Stimulated activated naive B cell treated with anti-CD40 and anti-IgM and Interleukin-4, amounts not matched to agents 10 μg/mL and 1 μg/mL and 100 μg/mL, for 72 hours (primary cell): ENCODE measurements around the gene SP7.
A peak's percentile ranks its signal among the peaks of the same experiment; 100 is the strongest.

ENCODE experiments used
- ATAC-seq, 2 donors: fragments of 150-1000 bp; cut with Tn5 transposase; replicated peaks; 2 replicates each; pipeline ENCODE4 v1.10.0; 2021; ENCODE audit warnings: moderate library complexity in 1 of 2
- DNase-seq: peaks from one replicate; pipeline ENCODE4 v3.0.0; 2021
- H3K27ac Mint-ChIP-seq: one replicate; pipeline ENCODE4 v1.8.0; 2022; ENCODE audit warnings: mild to moderate bottlenecking, mixed read lengths
- H3K27me3 Mint-ChIP-seq, 2 donors: one replicate each; pipeline ENCODE4 v1.8.0; 2022; ENCODE audit warnings: mixed read lengths in 2 of 2
- H3K36me3 Mint-ChIP-seq, 2 donors: one replicate each; pipeline ENCODE4 v1.8.0; 2022; ENCODE audit warnings: mixed read lengths in 2 of 2, mild to moderate bottlenecking in 1 of 2
- H3K4me1 Mint-ChIP-seq, 2 donors: one replicate each; pipeline ENCODE4 v1.8.0; 2022; ENCODE audit warnings: mixed read lengths in 2 of 2, mild to moderate bottlenecking in 1 of 2
- H3K4me3 Mint-ChIP-seq, 2 donors: one replicate each; pipeline ENCODE4 v1.8.0; 2022; ENCODE audit warnings: mild to moderate bottlenecking in 2 of 2, mixed read lengths in 2 of 2, moderate library complexity in 1 of 2
- H3K9me3 Mint-ChIP-seq, 2 donors: one replicate each; pipeline ENCODE4 v1.8.0; 2022; ENCODE audit warnings: mixed read lengths in 2 of 2, mild to moderate bottlenecking in 1 of 2

The SP7 gene

GRCh38 chr12:53289891-53290290 is 46.3 kb downstream of the SP7 start:
- peaks cover 44 to 64% of the 10 kb centered on the region in 2 donors for H3K36me3 Mint-ChIP-seq
- DNase-seq = no peak

GRCh38 chr12:53288322-53288721 is 47.8 kb downstream of the SP7 start:
- Mint-ChIP-seq H3K27ac (peak overlapping the region; percentile 40), H3K4me1 (peaks cover 6 to 12% of the 10 kb centered on the region in 2 donors), H3K36me3 (peaks cover 50 to 64% of the 10 kb centered on the region in 2 donors), H3K27me3 (no peaks in the 10 kb centered on the region), H3K4me3 (no peak overlapping the region), H3K9me3 (no peaks in the 10 kb centered on the region)
- ATAC-seq = no peak
- DNase-seq = no peak

More at GRCh38 chr12:53289891-53290290, 46.3 kb downstream of the SP7 start:
- ATAC-seq = no peak
- Mint-ChIP-seq H3K4me3 (no peak overlapping the region), H3K27me3 (no peaks in the 10 kb centered on the region), H3K4me1 (peaks cover 6 to 12% of the 10 kb centered on the region in 2 donors), H3K9me3 (no peaks in the 10 kb centered on the region), H3K27ac (no peak overlapping the region)

- DNase-seq (peak; percentile 50), ATAC-seq (peak; percentile 94 to 95)
- Mint-ChIP-seq H3K27ac (peak overlapping the region; percentile 40), H3K4me1 (peaks cover 6 to 12% of the 10 kb centered on the region in 2 donors), H3K9me3 (no peaks in the 10 kb centered on the region), H3K4me3 (no peak overlapping the region), H3K36me3 (peaks cover 50 to 64% of the 10 kb centered on the region in 2 donors), H3K27me3 (no peaks in the 10 kb centered on the region)
These were observed 48.4 kb downstream of the SP7 start for GRCh38 chr12:53287741-53288216.

GRCh38 chr12:53286448-53286847 is 49.7 kb downstream of the SP7 start:
- peak overlapping the region; percentile 73 for H3K27ac Mint-ChIP-seq
- no peaks in the 10 kb centered on the region for H3K9me3 Mint-ChIP-seq
- H3K4me3 Mint-ChIP-seq = no peak overlapping the region
- ATAC-seq (no peak), DNase-seq (no peak)
- H3K27me3 Mint-ChIP-seq = no peaks in the 10 kb centered on the region
- H3K36me3 Mint-ChIP-seq = peaks cover 51 to 62% of the 10 kb centered on the region in 2 donors
- H3K4me1 Mint-ChIP-seq = peaks cover 6 to 12% of the 10 kb centered on the region in 2 donors

- Mint-ChIP-seq H3K9me3 (no peaks in the 10 kb centered on the region), H3K27ac (no peak overlapping the region), H3K4me1 (no peaks in the 10 kb centered on the region), H3K4me3 (no peak overlapping the region), H3K27me3 (no peaks in the 10 kb centered on the region), H3K36me3 (peaks cover 32 to 57% of the 10 kb centered on the region in 2 donors)
- DNase-seq = no peak
- ATAC-seq = no peak
These were observed 56.2 kb downstream of the SP7 start for GRCh38 chr12:53279888-53280498.

- DNase-seq (no peak), ATAC-seq (no peak)
- Mint-ChIP-seq H3K36me3 (peaks cover 35 to 62% of the 10 kb centered on the region in 2 donors), H3K27ac (no peak overlapping the region), H3K27me3 (no peaks in the 10 kb centered on the region), H3K9me3 (no peaks in the 10 kb centered on the region), H3K4me3 (no peak overlapping the region), H3K4me1 (peaks cover under 1 to 1% of the 10 kb centered on the region in 2 donors)
These were observed 56.8 kb downstream of the SP7 start for GRCh38 chr12:53279283-53279869.

GRCh38 chr12:53277981-53278380 is 58.2 kb downstream of the SP7 start:
- H3K4me1 Mint-ChIP-seq = peaks cover 4 to 6% of the 10 kb centered on the region in 2 donors
- peaks cover 28 to 55% of the 10 kb centered on the region in 2 donors for H3K36me3 Mint-ChIP-seq
- ATAC-seq (no peak), DNase-seq (no peak)
- no peaks in the 10 kb centered on the region for H3K9me3 Mint-ChIP-seq
- H3K27ac Mint-ChIP-seq = no peak overlapping the region
- no peaks in the 10 kb centered on the region for H3K27me3 Mint-ChIP-seq
- H3K4me3 Mint-ChIP-seq = no peak overlapping the region
